ENCODE data around the gene HOXA5. TPM values are rescaled to one million over a fixed set of nuclear protein-coding genes. Genes with fewer than 3 reads are reported as not detected.

HOXA5 gene
- total RNA-seq, 1 experiment from 2014 or later: not detected

- H3K79me2 ChIP-seq (ENCODE audit: insufficient read depth, low read length): no peaks in the 10 kb centered on the region
Observed at GRCh38 chr7:27125986-27126394, 17.5 kb downstream of the HOXA5 start.

More at GRCh38 chr7:27125986-27126394, 17.5 kb downstream of the HOXA5 start:
- Mint-ChIP-seq H3K9me3 (peaks cover 8 to 9% of the 10 kb centered on the region in 2 experiments; a peak in 4 of 5 replicates), H3K36me3 (ENCODE audit: insufficient read depth in 1 of 3, low read depth in 3 of 3) (no peaks in the 10 kb centered on the region; a peak in 1 of 7 replicates), H3K27ac (no peak overlapping the region), H3K27me3 (ENCODE audit: low read depth) (peaks cover 97% of the 10 kb centered on the region), H3K4me3 (no peak overlapping the region), H3K4me1 (peaks cover 0 to 10% of the 10 kb centered on the region in 2 experiments; a peak in 1 of 4 replicates)
- Histone ChIP-seq H3T11ph (ENCODE audit: low read length) (no peak overlapping the region), H2BK120ac (ENCODE audit: low read depth, low read length, poor library complexity, severe bottlenecking) (no peak overlapping the region), H2BK12ac (ENCODE audit: insufficient read length, low read depth, low read length) (no peak overlapping the region), H2BK5ac (ENCODE audit: insufficient read length, low read length) (no peak overlapping the region), H3K18ac (ENCODE audit: insufficient read length, low read depth, low read length) (no peak overlapping the region), H3K23me2 (ENCODE audit: insufficient read length, low read depth, low read length, poor library complexity, severe bottlenecking) (no peaks in the 10 kb centered on the region), H4K20me1 (ENCODE audit: control insufficient read depth, insufficient read depth, insufficient read length) (peaks cover 2% of the 10 kb centered on the region), H3K4me1 (ENCODE audit: insufficient read depth, low read length) (no peaks in the 10 kb centered on the region), H4K8ac (replicated peaks; ENCODE audit: insufficient read length, low read depth, low read length) (no peak overlapping the region), H2AFZ (ENCODE audit: low read length) (no peak overlapping the region), H4K5ac (ENCODE audit: insufficient read length, low read depth, low read length) (no peak overlapping the region), H3K79me1 (ENCODE audit: insufficient read depth, low read depth, low read length, poor library complexity, severe bottlenecking) (no peaks in the 10 kb centered on the region), H3K23ac (ENCODE audit: insufficient read length, low read depth, low read length) (no peak overlapping the region), H3K27me3 (ENCODE audit: insufficient read depth, low read length) (peaks cover 95% of the 10 kb centered on the region), H3K14ac (ENCODE audit: insufficient read depth, low read length) (no peak overlapping the region), H2AK5ac (ENCODE audit: insufficient read length, low read length) (no peak overlapping the region), H4K91ac (ENCODE audit: insufficient read length, low read depth, low read length) (no peak overlapping the region), H3K4ac (ENCODE audit: low read depth, low read length) (no peak overlapping the region), H3K9me3 (ENCODE audit: control insufficient read depth, low read depth, low read length) (no peaks in the 10 kb centered on the region), H2BK15ac (ENCODE audit: low read depth, low read length) (no peak overlapping the region), H3K27ac (ENCODE audit: insufficient read length, low read depth, low read length) (no peak overlapping the region), H3K4me2 (ENCODE audit: insufficient read depth, insufficient read length, low read length) (no peak overlapping the region), H3K56ac (ENCODE audit: insufficient read length, low read depth, low read length) (no peak overlapping the region), H3K9ac (ENCODE audit: extremely low read depth, insufficient read length, low read length) (no peak overlapping the region), H2BK20ac (ENCODE audit: low read depth, low read length, poor library complexity, severe bottlenecking) (no peak overlapping the region)
- TF ChIP-seq, protein P1, sequence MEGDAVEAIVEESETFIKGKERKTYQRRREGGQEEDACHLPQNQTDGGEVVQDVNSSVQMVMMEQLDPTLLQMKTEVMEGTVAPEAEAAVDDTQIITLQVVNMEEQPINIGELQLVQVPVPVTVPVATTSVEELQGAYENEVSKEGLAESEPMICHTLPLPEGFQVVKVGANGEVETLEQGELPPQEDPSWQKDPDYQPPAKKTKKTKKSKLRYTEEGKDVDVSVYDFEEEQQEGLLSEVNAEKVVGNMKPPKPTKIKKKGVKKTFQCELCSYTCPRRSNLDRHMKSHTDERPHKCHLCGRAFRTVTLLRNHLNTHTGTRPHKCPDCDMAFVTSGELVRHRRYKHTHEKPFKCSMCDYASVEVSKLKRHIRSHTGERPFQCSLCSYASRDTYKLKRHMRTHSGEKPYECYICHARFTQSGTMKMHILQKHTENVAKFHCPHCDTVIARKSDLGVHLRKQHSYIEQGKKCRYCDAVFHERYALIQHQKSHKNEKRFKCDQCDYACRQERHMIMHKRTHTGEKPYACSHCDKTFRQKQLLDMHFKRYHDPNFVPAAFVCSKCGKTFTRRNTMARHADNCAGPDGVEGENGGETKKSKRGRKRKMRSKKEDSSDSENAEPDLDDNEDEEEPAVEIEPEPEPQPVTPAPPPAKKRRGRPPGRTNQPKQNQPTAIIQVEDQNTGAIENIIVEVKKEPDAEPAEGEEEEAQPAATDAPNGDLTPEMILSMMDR (conservative IDR thresholded peaks at IDR 0.05): no peak
- WGBS (ENCODE audit: extremely low coverage, insufficient read length, low lambda C conversion rate): no CpG with 5 or more reads among the region's 5 CpGs
- DNase-seq: no peak

Data from H9 (cell line).